Measurements from ENCODE around the gene NFKBIE.
"Not testable (repeated sequence)": the region's sequence is repeated elsewhere in the genome, so short reads cannot be mapped to it uniquely, and the experiment has no call there.

Gene NFKBIE

GRCh38 chr6:44265007-44265721 lies at the start of gene NFKBIE:
Gene NFKBIE (minus strand): TSS chr6:44265551. CDS start chr6:44265346, 205 bp downstream.
- H3K27me3 ChIP-seq (ENCODE audit: control insufficient read depth, insufficient read depth, low read length) = peaks cover 22% of the 10 kb centered on the region
- peak within 1 kb of the TSS; percentile 82 for H3K4me3 ChIP-seq (ENCODE audit: low read depth, low read length)
- peak within 1 kb of the TSS; percentile 47 for H3K9ac ChIP-seq (ENCODE audit: low read depth, low read length)
- peaks cover 9% of the 10 kb centered on the region for H3K36me3 ChIP-seq (ENCODE audit: control insufficient read depth, insufficient read depth, low read length)
- no peaks in the 10 kb centered on the region for H3K9me3 ChIP-seq (ENCODE audit: control insufficient read depth, insufficient read depth, low read length)
- H3K4me1 ChIP-seq (ENCODE audit: control insufficient read depth, insufficient read depth, low read length) = peaks cover 30% of the 10 kb centered on the region

DNA sequence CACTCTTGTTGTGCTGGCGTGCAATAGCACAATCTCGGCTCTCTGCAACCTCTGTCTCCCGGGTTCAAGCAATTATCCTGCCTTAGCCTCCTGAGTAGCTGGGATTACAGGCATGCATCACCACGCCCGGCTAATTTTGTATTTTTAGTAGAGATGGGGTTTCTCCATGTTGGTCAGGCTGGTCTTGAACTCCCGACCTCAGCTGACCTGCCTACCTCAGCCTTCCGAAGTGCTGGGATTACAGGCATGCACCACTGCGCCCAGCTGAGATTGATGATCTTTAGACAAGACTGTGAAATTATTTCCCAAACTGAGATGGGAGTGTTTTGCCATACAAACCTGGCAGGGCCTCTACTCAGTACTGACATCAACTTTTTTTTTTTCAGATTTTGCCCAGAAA lies 49.3 kb upstream of the NFKBIE start:
- H3K36me3 ChIP-seq (ENCODE audit: control insufficient read depth, insufficient read depth, low read length) = peaks cover 27% of the 10 kb centered on the region
- H3K4me3 ChIP-seq (ENCODE audit: low read depth, low read length); H3K9ac ChIP-seq (ENCODE audit: low read depth, low read length); H3K27me3 ChIP-seq (ENCODE audit: control insufficient read depth, insufficient read depth, low read length); H3K9me3 ChIP-seq (ENCODE audit: control insufficient read depth, insufficient read depth, low read length): not testable (repeated sequence)
- H3K4me1 ChIP-seq (ENCODE audit: control insufficient read depth, insufficient read depth, low read length) = peaks cover 13% of the 10 kb centered on the region

- peak within 1 kb of the TSS; percentile 90 for H3K4me3 ChIP-seq (ENCODE audit: low read depth, low read length)
- no peaks in the 10 kb centered on the region for H3K27me3 ChIP-seq (ENCODE audit: control insufficient read depth, insufficient read depth, low read length)
- H3K36me3 ChIP-seq (ENCODE audit: control insufficient read depth, insufficient read depth, low read length) = peaks cover 35% of the 10 kb centered on the region
- no peaks in the 10 kb centered on the region for H3K9me3 ChIP-seq (ENCODE audit: control insufficient read depth, insufficient read depth, low read length)
- H3K4me1 ChIP-seq (ENCODE audit: control insufficient read depth, insufficient read depth, low read length) = peaks cover 13% of the 10 kb centered on the region
- H3K9ac ChIP-seq (ENCODE audit: low read depth, low read length) = peak within 1 kb of the TSS; percentile 89
Observed at GRCh38 chr6:44312901-44313788, 47.8 kb upstream of the NFKBIE start, which contains the start of gene AARS2. Gene AARS2 (minus strand): TSS chr6:44313347. CDS start chr6:44313323, 24 bp downstream.

- Histone ChIP-seq H3K9ac (ENCODE audit: low read depth, low read length) (no peak overlapping the region), H3K9me3 (ENCODE audit: control insufficient read depth, insufficient read depth, low read length) (no peaks in the 10 kb centered on the region), H3K4me1 (ENCODE audit: control insufficient read depth, insufficient read depth, low read length) (peaks cover 11% of the 10 kb centered on the region), H3K4me3 (ENCODE audit: low read depth, low read length) (peak overlapping the region; percentile 90), H3K27me3 (ENCODE audit: control insufficient read depth, insufficient read depth, low read length) (no peaks in the 10 kb centered on the region), H3K36me3 (ENCODE audit: control insufficient read depth, insufficient read depth, low read length) (peaks cover 47% of the 10 kb centered on the region)
Observed at GRCh38 chr6:44311767-44312166, 46.4 kb upstream of the NFKBIE start.

DNA sequence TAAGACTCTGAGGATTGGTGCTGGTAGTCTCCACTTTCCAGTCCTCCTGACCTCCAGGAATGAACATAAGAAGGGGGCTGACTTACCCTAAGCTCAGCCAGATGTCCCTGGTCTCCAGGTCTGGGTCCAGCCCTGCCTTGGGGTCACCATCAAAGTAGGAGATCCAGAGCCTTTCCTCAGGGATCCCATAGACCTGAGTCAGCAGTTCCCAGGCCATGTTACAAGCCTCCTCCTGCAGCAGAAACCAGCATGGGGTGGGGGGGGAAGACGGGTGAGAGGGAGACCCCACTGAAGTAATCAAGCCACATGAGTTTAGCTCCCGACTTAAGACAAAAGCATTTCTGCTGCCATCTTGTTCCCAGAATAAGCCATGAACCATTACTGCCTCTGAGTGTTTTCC lies 46.0 kb upstream of the NFKBIE start:
- Histone ChIP-seq H3K9me3 (ENCODE audit: control insufficient read depth, insufficient read depth, low read length) (no peaks in the 10 kb centered on the region), H3K9ac (ENCODE audit: low read depth, low read length) (no peak overlapping the region), H3K4me3 (ENCODE audit: low read depth, low read length) (no peak overlapping the region), H3K36me3 (ENCODE audit: control insufficient read depth, insufficient read depth, low read length) (peaks cover 51% of the 10 kb centered on the region), H3K27me3 (ENCODE audit: control insufficient read depth, insufficient read depth, low read length) (no peaks in the 10 kb centered on the region), H3K4me1 (ENCODE audit: control insufficient read depth, insufficient read depth, low read length) (peaks cover 7% of the 10 kb centered on the region)

DNA sequence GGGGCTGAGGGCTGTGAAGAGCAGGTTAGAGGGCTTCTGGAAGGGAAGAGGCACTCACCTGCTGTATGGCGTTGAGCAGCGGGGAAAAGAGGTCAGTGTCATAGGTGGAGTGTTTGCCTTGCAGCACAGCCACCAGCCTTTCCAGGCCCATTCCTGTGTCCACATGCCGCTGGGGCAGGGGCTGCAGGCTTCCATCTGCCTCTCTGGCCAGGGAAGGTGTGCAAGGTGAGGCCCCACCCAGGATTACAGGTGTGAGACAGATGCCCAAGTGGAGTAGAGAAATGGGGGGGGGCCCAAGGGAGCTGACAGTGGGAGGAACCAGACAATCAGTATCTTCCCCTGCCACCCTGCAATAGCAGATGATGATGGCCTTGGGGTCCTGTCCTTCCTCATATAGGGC lies 44.9 kb upstream of the NFKBIE start:
- Histone ChIP-seq H3K27me3 (ENCODE audit: control insufficient read depth, insufficient read depth, low read length) (no peaks in the 10 kb centered on the region), H3K36me3 (ENCODE audit: control insufficient read depth, insufficient read depth, low read length) (peaks cover 61% of the 10 kb centered on the region), H3K9me3 (ENCODE audit: control insufficient read depth, insufficient read depth, low read length) (no peaks in the 10 kb centered on the region), H3K4me3 (ENCODE audit: low read depth, low read length) (no peak overlapping the region), H3K4me1 (ENCODE audit: control insufficient read depth, insufficient read depth, low read length) (no peaks in the 10 kb centered on the region), H3K9ac (ENCODE audit: low read depth, low read length) (no peak overlapping the region)

GRCh38 chr6:44309631-44310030 lies 44.3 kb upstream of the NFKBIE start:
- Histone ChIP-seq H3K9ac (ENCODE audit: low read depth, low read length) (no peak overlapping the region), H3K27me3 (ENCODE audit: control insufficient read depth, insufficient read depth, low read length) (no peaks in the 10 kb centered on the region), H3K4me3 (ENCODE audit: low read depth, low read length) (no peak overlapping the region), H3K9me3 (ENCODE audit: control insufficient read depth, insufficient read depth, low read length) (no peaks in the 10 kb centered on the region), H3K4me1 (ENCODE audit: control insufficient read depth, insufficient read depth, low read length) (no peaks in the 10 kb centered on the region), H3K36me3 (ENCODE audit: control insufficient read depth, insufficient read depth, low read length) (peaks cover 67% of the 10 kb centered on the region)

- Histone ChIP-seq H3K9ac (ENCODE audit: low read depth, low read length) (no peak overlapping the region), H3K36me3 (ENCODE audit: control insufficient read depth, insufficient read depth, low read length) (peaks cover 72% of the 10 kb centered on the region), H3K4me1 (ENCODE audit: control insufficient read depth, insufficient read depth, low read length) (no peaks in the 10 kb centered on the region), H3K9me3 (ENCODE audit: control insufficient read depth, insufficient read depth, low read length) (no peaks in the 10 kb centered on the region), H3K4me3 (ENCODE audit: low read depth, low read length) (no peak overlapping the region), H3K27me3 (ENCODE audit: control insufficient read depth, insufficient read depth, low read length) (no peaks in the 10 kb centered on the region)
Observed at GRCh38 chr6:44309092-44309491, 43.7 kb upstream of the NFKBIE start.

- Histone ChIP-seq H3K4me3 (ENCODE audit: low read depth, low read length) (no peak overlapping the region), H3K9ac (ENCODE audit: low read depth, low read length) (no peak overlapping the region), H3K36me3 (ENCODE audit: control insufficient read depth, insufficient read depth, low read length) (peaks cover 88% of the 10 kb centered on the region), H3K27me3 (ENCODE audit: control insufficient read depth, insufficient read depth, low read length) (no peaks in the 10 kb centered on the region), H3K9me3 (ENCODE audit: control insufficient read depth, insufficient read depth, low read length) (no peaks in the 10 kb centered on the region), H3K4me1 (ENCODE audit: control insufficient read depth, insufficient read depth, low read length) (no peaks in the 10 kb centered on the region)
Observed at GRCh38 chr6:44307217-44307616, 41.9 kb upstream of the NFKBIE start.

GRCh38 chr6:44306710-44307109 lies 41.4 kb upstream of the NFKBIE start:
- H3K36me3 ChIP-seq (ENCODE audit: control insufficient read depth, insufficient read depth, low read length) = peaks cover 89% of the 10 kb centered on the region
- no peaks in the 10 kb centered on the region for H3K27me3 ChIP-seq (ENCODE audit: control insufficient read depth, insufficient read depth, low read length)
- no peak overlapping the region for H3K4me3 ChIP-seq (ENCODE audit: low read depth, low read length)

GRCh38 chr6:44305200-44305725 lies 39.9 kb upstream of the NFKBIE start:
- H3K27me3 ChIP-seq (ENCODE audit: control insufficient read depth, insufficient read depth, low read length) = no peaks in the 10 kb centered on the region

More at GRCh38 chr6:44306710-44307109, 41.4 kb upstream of the NFKBIE start:
- no peaks in the 10 kb centered on the region for H3K4me1 ChIP-seq (ENCODE audit: control insufficient read depth, insufficient read depth, low read length)
- H3K9ac ChIP-seq (ENCODE audit: low read depth, low read length) = no peak overlapping the region
- no peaks in the 10 kb centered on the region for H3K9me3 ChIP-seq (ENCODE audit: control insufficient read depth, insufficient read depth, low read length)

More at GRCh38 chr6:44305200-44305725, 39.9 kb upstream of the NFKBIE start:
- Histone ChIP-seq H3K4me1 (ENCODE audit: control insufficient read depth, insufficient read depth, low read length) (no peaks in the 10 kb centered on the region), H3K9me3 (ENCODE audit: control insufficient read depth, insufficient read depth, low read length) (no peaks in the 10 kb centered on the region), H3K9ac (ENCODE audit: low read depth, low read length) (no peak overlapping the region), H3K36me3 (ENCODE audit: control insufficient read depth, insufficient read depth, low read length) (peaks cover 87% of the 10 kb centered on the region), H3K4me3 (ENCODE audit: low read depth, low read length) (no peak overlapping the region)

Data from iPS-15b (cell line).